Pulmonary artery endothelial cell (primary cell): Measurements from ENCODE around the gene AHSG. TPM values are rescaled to one million over a fixed set of nuclear protein-coding genes. Genes with fewer than 3 reads are reported as not detected.
"Not testable (repeated sequence)": the region's sequence is repeated elsewhere in the genome, so short reads cannot be mapped to it uniquely, and the experiment has no call there.

Source experiments
- DNase-seq: peaks from one replicate; pipeline ENCODE4 v3.0.0-alpha.2; 2011; ENCODE audit warnings: low read depth, low spot score
- total RNA-seq: library from RNA; depleted of rRNA; stranded (reverse); fragments of >200 nt; gene quantifications from 2 replicates; pipeline ENCODE4 v1.2.3, GENCODE V29; 2014

Gene AHSG, protein sequence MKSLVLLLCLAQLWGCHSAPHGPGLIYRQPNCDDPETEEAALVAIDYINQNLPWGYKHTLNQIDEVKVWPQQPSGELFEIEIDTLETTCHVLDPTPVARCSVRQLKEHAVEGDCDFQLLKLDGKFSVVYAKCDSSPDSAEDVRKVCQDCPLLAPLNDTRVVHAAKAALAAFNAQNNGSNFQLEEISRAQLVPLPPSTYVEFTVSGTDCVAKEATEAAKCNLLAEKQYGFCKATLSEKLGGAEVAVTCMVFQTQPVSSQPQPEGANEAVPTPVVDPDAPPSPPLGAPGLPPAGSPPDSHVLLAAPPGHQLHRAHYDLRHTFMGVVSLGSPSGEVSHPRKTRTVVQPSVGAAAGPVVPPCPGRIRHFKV
- not detected in 2 replicates for total RNA-seq

DNA sequence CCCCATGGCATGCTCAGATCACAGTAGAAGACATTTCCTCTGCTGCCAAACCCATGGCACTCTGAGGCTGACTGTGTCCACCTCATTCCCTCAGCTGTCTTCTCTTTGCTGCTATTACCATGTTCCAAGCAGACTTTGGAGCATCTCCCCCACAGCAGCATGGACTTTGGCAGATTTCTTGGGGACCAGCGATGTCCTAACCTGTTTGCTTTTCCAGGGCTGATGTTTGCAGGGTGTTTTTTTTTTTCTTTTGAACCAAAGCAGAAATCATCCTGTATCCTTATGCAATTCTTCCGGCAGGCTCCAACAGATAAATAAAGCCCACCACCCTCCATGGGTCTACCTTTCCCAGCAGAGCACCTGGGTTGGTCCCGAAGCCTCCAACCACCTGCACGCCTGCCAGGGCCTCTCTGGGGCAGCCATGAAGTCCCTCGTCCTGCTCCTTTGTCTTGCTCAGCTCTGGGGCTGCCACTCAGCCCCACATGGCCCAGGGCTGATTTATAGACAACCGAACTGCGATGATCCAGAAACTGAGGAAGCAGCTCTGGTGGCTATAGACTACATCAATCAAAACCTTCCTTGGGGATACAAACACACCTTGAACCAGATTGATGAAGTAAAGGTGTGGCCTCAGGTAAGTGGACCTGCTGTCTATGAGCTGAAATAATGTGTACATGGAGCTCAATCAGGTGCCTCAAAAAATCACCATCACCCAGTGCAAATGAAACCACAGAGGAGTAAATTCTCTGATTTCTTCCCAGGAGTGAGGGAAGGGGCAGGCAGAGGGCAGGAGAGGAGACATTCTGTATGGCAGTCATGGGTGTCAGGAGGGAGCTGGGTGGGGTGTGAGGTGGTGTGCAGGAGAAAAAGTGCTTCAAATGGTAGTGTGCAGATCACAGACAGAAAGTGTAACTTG lies at the start of gene AHSG:
TSS of gene AHSG (plus strand) at position 340 of the 916 bp plus-strand sequence. CDS start at position 422, 82 bp downstream.
- no peak for DNase-seq

- DNase-seq, result no peak
These were observed 48.3 kb upstream of the AHSG start for GRCh38 chr3:186564586-186564985.

- DNase-seq, result no peak
These were observed 46.1 kb upstream of the AHSG start for GRCh38 chr3:186566772-186567071.

DNA sequence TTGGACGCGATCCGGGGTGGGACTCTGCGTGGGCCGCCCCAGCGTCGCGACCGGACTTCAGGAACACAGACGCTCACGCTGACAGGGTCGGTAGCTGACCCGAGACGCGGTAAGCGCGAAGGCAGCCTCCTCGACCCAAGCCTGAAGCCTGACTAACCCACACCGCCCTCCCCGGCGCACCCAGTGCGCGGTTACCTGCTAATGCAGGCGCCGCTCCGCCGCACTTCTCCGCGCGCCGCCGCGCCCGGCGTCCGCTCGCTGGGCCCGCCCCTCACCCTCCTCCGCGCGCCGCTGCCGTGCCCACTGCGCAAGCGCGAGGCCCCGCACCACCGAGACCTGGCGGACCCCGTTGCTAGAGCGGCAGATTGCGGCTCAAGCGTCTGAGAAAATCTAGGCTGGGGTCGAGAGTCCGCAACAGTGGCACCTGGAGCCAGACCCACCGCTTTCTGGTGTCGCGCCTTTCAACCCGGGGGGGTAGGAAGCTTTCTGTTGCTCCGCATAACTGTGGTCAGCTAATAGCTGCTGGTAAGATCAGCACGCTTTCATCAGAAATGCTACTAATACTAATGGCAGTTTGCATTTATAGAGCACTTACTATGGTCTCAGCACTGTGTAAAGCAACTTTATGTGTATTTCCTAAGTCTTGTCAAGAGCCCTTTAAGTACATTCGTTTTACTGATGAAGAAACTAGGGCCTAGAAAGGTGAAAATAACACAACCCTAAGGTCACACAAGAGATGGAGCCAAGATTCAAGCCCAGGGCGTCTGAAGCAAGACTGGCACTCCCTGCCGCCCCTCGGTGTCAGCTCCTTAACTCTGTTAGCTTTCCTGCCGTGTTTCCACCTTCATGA lies 45.6 kb upstream of the AHSG start, which contains the start of gene TBCCD1:
TSS of gene TBCCD1 (minus strand) at position 268 of the 850 bp plus-strand sequence. CDS start 3,010 bp downstream, outside the sequence.
- DNase-seq, result peak; percentile 62

DNA sequence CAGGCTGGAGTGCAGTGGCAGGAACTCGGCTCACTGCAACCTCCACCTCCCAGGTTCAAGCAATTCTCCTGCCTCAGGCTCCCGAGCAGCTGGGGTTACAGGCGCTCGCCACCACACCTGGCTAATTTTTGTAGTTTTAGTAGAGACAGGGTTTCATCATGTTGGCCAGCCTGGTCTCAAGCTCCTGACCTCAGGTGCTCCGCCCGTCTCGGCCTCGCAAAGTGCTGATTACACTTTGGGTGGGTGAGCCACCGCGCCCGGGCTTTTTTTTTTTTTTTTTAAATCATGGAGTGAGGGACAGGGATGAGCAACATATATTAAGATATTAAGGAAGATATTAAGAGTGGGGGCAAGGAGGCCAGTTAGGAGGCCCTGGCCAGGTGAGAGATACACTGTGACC lies 43.5 kb upstream of the AHSG start:
- DNase-seq, result not testable (repeated sequence)

DNA sequence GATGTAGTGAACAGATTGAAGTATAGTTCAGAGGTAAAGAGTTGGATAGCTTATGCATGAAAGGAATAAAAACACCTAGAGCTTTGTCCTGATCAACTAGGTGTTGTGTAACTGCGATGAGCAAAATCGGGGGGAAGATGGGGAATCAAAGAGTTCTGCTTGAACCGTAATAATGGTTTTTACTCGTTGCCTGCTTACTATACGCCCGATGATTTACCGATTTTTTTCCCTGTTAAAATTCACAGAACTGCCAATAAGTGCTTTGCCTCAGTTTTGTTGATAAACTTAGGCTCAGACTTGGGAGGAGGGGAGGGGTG lies 43.1 kb upstream of the AHSG start:
- no peak for DNase-seq

DNA sequence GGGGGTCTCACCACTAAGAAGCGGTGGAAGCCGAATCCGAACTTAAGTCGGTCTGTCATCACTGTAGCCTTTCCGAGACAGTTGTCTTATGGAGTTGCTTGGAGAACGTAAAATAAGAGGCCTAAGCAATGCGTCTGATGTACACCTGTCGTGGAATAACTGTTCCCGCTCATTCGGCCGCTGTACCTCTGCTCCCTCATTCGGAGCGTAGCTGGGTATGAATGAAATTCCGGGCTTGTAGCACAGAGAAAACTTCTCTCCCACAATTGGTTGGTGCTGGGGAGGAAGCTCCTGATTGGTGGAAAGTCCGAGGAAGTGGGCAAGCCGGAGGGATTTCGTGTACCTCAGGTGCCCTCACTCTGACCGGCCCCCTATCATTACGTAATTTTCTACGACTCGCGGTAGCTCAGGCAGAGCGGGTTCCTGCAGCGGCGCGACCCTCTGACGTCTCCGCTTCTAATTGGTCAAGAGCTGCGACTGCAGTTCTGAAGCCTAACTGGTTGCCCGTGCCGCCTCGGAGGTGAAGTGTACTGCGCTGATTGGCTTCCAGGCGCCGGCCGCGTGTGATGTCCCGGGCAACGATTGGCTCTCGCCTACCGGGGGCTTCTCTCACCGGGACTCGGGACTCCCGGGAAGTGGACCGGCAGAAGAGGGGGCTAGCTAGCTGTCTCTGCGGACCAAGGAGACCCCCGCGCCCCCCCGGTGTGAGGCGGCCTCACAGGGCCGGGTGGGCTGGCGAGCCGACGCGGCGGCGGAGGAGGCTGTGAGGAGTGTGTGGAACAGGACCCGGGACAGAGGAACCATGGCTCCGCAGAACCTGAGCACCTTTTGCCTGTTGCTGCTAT lies 42.5 kb upstream of the AHSG start, which contains the start of gene DNAJB11:
TSS of gene DNAJB11 (plus strand) at position 625 of the 845 bp plus-strand sequence. CDS start at position 803, 178 bp downstream.
- DNase-seq, result peak; percentile 100

- DNase-seq, result no peak
These were observed 41.8 kb upstream of the AHSG start for GRCh38 chr3:186570941-186571643.

DNA sequence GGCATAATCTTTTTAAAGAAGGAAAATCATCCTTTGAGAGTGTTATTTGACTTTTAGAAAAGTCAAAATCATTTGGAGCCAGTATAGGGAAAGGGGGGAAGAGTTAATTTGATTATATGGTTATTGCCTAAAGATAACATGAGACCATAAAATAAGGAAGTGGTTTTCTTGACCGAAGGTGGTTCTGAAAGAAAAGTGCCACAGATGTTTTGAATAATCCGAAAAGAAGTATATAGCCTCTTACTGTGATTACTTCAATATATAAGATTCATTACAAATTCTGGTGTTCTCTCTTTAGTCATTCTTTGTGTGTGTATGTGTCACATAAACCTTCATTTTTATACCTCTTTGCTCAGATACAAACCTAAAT lies 41.2 kb upstream of the AHSG start:
- no peak for DNase-seq

DNA sequence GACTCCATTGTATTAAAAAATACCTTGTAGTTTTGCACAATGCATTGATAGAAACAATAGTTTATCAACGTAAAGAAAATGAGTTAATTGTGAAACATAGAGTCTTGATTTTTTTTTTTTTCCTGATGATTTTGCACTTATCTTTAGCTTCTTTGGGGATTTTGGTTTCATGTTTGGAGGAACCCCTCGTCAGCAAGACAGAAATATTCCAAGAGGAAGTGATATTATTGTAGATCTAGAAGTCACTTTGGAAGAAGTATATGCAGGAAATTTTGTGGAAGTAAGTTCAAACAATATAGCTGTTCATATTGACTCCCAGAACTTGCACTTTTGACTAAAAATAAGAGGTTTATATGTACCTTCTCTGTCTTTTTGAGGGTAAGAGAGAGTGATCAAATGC lies 35.3 kb upstream of the AHSG start:
- DNase-seq, result no peak

GRCh38 chr3:186580785-186581184 lies 32.1 kb upstream of the AHSG start:
- no peak for DNase-seq

GRCh38 chr3:186582541-186582940 lies 30.3 kb upstream of the AHSG start:
- no peak for DNase-seq

- DNase-seq, result no peak
These were observed 29.0 kb upstream of the AHSG start for GRCh38 chr3:186583831-186584230.

DNA sequence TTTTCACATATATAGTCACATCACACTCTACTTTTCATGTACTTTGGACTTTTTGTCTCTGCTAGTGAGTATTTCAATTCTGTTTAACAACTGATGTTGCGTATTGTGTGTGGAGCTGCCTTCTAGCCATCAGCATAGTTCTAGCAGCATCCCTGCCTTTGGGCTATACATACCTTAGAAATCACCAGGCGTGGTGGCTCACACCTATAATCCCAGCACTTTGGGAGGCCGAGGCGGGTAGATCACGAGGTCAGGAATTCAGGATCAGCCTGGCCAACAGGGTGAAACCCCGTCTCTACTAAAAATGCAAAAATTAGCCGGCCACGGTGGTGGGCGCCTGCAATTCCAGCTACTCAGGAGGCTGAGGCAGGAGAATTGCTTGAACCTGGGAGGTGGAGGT lies 26.6 kb upstream of the AHSG start:
- not testable (repeated sequence) for DNase-seq

DNA sequence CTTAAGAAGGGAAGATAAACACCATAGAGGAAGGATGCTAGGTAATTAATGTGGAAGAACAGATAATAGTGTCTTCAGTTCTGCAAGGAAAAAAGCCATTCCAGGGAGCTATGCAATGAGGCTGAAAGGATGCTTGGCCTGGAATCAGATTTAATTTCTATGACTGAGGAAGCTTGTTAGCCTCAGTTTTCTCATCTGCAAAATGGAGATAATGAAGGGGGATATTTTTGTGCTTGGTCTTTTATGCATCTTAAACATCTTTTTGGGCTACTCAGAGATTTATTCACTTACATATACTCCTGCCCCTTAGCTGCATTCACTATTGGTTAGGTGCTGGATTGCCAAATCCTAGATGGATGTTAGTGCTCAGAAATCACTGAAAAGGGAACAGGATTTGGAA lies 25.7 kb upstream of the AHSG start:
- DNase-seq, result no peak

- no peak for DNase-seq
These were observed 24.2 kb upstream of the AHSG start for GRCh38 chr3:186588632-186589031.

GRCh38 chr3:186589121-186589520 lies 23.7 kb upstream of the AHSG start:
- DNase-seq, result no peak

DNA sequence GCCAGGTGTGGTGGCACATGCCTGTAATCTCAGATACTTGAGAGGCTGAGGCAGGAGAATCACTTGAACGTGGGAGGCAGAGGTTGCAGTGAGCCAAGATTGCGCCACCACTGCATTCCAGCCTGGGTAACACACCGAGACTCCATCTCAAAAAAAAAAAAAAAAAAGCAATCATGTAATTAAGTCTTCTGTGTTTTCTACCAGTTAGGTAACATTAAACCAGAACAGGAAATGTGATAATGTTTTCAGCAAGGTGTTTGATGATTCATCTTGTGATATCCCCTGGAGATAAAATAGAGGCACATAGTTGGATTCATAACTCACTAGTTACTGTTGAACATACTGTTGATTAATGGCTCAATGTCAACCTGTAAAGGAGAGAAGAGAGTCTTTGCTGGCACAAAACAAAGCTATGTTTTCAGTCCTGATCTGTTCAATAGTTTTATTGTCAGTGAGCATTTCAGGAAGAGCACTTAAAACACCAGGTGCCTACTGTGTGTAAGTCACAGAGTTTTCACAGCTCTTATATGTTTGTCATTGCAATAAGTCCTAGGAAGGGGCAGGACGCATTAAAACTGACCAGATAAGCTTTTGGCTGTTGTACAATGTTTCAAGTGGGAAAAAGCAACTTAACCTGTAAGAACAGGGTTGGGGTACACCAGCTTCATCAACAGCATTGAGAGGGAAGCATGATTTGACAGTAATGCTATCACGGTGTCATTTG lies 22.8 kb upstream of the AHSG start:
- DNase-seq, result no peak

- no peak for DNase-seq
These were observed 22.1 kb upstream of the AHSG start for GRCh38 chr3:186590580-186591295.
